GM13977 (cell line): Measurements from ENCODE around the gene THNSL1.

Source experiments
- DNase-seq: peaks from one replicate; pipeline ENCODE4 v3.0.0; 2012; ENCODE audit warnings: low spot score
- in situ Hi-C: fragments of 300-500 bp; cut with MboI; formaldehyde crosslinking; loops from one replicate; pipeline ENCODE4 v1.12.0; 2022; ENCODE audit warnings: low sequenced_read_pairs, low pct_unique_long_range_greater_than_20kb, mixed read lengths, inconsistent platforms; ENCODE audit not compliant: unreplicated experiment
- TF ChIP-seq, protein P1 (sequence below): IDR thresholded peaks from 2 replicates; pipeline ENCODE4 v1.5.1; 2012; ENCODE audit warnings: mild to moderate bottlenecking, control low read depth; ENCODE audit not compliant: insufficient read depth; ENCODE audit errors: extremely low read depth, missing control alignments

The THNSL1 gene

DNA sequence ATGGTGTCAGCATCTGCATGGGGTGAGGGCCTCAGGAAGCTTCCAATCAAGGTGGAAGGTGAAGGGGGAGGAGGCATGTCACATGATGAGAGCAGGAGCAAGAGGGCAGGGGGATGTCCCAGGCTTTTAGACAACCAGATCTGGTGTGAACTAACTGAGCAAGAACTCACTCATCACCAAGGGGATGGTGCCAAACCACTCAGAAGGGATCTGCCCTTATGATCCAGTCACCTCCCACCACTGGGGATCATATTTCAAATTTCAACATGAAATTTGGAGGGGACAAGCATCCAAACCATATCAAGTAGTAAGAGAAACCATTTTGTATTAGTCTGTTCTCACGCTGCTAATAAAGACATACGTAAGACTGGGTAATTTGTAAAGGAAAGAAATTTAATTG lies 33.6 kb downstream of the THNSL1 start:
- in situ Hi-C loops = no loop called here
- no peak for DNase-seq
- TF ChIP-seq, protein P1, sequence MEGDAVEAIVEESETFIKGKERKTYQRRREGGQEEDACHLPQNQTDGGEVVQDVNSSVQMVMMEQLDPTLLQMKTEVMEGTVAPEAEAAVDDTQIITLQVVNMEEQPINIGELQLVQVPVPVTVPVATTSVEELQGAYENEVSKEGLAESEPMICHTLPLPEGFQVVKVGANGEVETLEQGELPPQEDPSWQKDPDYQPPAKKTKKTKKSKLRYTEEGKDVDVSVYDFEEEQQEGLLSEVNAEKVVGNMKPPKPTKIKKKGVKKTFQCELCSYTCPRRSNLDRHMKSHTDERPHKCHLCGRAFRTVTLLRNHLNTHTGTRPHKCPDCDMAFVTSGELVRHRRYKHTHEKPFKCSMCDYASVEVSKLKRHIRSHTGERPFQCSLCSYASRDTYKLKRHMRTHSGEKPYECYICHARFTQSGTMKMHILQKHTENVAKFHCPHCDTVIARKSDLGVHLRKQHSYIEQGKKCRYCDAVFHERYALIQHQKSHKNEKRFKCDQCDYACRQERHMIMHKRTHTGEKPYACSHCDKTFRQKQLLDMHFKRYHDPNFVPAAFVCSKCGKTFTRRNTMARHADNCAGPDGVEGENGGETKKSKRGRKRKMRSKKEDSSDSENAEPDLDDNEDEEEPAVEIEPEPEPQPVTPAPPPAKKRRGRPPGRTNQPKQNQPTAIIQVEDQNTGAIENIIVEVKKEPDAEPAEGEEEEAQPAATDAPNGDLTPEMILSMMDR = no peak

DNA sequence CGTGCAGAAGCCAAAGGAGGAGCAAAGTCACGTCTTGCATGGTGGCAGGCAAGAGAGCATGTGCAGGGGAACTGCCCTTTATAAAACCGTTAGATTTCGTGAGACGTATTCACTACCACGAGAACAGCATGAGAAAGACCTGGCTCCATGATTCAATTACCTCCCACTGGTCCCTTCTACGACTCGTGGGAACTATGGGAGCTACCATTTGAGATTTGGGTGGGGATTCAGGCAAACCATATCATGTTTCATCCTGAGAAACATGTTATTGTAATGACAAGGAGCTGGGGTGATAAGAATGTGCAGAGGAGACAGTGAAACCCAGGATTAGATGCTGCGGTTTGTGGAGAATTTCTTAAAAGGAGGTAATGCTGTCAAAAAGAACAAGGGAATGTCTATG lies 34.0 kb downstream of the THNSL1 start:
- TF ChIP-seq, protein P1 = no peak
- in situ Hi-C loops = no loop called here
- no peak for DNase-seq

DNA sequence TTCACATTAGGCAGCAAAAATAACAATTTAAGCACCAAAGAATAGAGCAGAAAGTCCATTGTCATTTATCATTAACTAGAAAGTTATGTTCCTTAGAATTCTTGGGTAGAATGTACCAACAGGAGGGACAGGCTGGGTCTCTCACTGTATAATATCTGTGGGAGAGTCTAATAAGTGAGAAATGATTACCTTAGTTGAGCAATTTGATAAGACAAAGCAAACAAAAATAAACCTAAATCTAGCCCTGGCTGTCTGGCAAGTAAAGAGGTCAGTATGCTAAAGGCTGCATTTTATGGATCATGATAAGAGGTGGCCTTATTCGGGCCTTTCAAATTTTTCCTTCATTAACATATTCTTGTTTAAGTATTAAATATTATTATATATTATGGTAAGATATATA lies 35.6 kb downstream of the THNSL1 start:
- in situ Hi-C loops = no loop called here
- TF ChIP-seq, protein P1 = no peak
- no peak for DNase-seq

DNA sequence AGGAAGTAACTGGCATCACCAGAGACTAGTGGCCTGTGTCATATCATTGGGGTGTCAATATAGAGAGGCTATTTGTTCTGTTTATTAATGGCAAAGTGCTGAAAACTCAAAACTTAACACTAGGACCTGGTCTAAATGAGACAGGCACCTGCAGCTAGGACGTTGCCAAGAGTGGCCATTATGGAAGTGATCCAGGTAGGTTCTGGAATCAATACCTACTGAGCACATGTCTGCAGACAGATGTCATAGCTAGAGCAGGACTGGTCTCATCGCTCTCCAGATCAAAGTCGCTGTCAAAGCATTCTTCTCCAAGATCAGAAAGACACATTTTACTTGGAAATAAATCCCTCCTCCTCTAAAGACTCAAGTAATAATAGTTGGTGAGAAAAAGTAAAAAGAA lies 40.3 kb downstream of the THNSL1 start:
- in situ Hi-C loops = no loop called here
- TF ChIP-seq, protein P1 = no peak
- DNase-seq = no peak

DNA sequence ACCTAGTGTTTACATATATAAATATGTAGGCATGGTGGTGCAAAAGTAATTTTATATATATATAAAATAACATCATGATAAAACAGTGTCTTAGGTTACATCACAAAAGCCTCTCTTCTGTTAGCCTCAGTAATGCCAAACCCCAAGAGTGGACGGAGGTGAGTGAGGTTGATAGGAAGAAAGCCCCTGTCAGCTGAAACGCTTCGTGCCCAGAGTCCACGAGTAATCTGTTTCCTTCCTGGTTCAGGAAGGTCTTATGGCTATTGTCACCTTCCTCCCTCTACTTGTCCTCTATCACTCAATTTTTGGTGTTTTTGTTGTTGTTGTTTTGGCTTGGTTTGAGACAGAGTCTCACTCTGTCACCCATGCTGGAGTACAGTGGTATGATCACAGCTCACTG lies 41.5 kb downstream of the THNSL1 start:
- no peak for DNase-seq
- in situ Hi-C loops = no loop called here
- TF ChIP-seq, protein P1 = no peak

DNA sequence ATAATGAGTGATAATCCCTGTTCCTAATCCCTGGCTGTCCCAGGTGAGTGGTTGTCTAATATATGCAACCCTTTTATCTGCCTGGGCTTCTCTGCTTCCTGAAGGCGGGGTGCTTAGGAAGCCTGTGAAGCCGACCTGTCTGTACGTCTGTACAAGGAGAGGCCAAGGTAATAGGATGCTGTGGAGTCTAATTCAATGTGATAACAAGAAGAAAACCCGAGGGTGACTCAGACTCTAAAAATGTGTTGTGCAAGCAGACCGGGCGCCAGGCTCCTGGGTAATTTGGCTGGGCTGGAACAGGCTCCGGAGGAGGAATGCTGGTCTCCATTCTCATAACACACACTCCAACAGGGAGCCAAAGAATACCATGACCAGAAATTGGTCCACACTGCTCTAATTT lies 43.6 kb downstream of the THNSL1 start:
- DNase-seq = no peak
- in situ Hi-C loops = no loop called here
- TF ChIP-seq, protein P1 = no peak

DNA sequence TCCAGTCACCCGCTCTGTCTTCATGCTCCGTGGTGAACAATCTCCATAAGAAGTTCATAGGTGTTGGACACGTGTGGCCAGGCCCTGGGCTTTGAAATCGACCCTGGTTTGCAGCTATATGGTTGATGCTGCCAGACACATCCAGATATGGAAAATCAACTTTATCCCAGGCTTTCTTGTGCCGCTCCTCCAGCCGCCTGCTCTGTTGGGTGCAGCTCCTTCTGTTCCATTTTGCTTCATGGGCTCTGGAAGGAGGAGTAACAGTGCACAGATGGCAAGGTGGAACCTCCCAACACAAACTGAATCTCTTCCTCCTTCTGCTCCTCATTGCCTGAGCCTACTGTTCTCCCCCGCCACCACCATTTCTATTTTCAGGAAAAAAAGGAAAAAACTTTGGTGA lies 44.7 kb downstream of the THNSL1 start:
- in situ Hi-C loops = no loop called here
- TF ChIP-seq, protein P1 = no peak
- no peak for DNase-seq
